Measurements from ENCODE around the gene ZNF831.

ZNF831 gene

DNA sequence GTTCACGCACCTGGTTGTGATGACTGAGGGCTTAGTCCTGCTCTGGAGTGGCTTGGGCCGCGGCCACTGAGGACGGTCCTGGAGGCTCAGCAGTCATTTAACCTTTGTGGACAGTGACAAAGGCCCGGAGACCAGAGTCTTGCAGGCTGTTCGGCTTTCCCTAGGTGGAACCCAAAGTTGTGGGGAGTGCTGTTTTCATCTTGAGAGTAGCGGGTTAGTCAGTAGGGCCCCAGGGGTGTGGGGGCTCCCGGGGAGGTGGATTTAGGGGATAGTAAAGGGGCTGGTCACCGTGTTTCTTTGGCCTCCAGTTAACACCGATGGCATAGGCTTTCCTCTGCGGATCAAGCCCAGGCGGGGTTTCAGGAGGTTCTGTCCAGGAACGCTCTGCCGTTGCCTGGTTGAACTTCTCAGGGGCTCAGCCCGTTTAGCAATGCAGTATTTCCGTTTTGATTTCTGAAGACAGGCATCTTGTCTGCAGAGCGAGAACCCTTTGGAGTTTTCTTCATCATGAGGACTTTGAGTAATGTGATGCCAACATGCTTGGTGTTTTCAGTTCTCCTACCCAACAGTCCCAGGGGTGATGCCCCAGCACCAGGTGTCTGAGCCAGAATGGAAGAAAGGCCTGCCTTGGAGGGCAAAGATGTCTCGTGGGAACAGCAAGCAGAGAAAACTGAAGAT lies 31.8 kb downstream of the ZNF831 start:
- no peak overlapping the region for H3K27ac ChIP-seq (ENCODE audit: low read length)
- no peaks in the 10 kb centered on the region for H3K9me3 ChIP-seq (ENCODE audit: control insufficient read depth in 2 of 2, low read length in 2 of 2)
- no peaks in the 10 kb centered on the region for H3K36me3 ChIP-seq (ENCODE audit: control insufficient read depth in 2 of 2, insufficient read depth in 2 of 2, low read length in 2 of 2)
- no peak overlapping the region for H3K9ac ChIP-seq (ENCODE audit: low read length in 2 of 2)
- no peaks in the 10 kb centered on the region for H3K4me1 ChIP-seq (ENCODE audit: control insufficient read depth, insufficient read depth, low read length)
- peaks cover 4 to 11% of the 10 kb centered on the region in 2 donors for H3K27me3 ChIP-seq (ENCODE audit: control insufficient read depth in 1 of 2, insufficient read depth in 2 of 2, low read length in 2 of 2)
- H3K4me3 ChIP-seq (ENCODE audit: low read length in 2 of 2), result no peak overlapping the region

DNA sequence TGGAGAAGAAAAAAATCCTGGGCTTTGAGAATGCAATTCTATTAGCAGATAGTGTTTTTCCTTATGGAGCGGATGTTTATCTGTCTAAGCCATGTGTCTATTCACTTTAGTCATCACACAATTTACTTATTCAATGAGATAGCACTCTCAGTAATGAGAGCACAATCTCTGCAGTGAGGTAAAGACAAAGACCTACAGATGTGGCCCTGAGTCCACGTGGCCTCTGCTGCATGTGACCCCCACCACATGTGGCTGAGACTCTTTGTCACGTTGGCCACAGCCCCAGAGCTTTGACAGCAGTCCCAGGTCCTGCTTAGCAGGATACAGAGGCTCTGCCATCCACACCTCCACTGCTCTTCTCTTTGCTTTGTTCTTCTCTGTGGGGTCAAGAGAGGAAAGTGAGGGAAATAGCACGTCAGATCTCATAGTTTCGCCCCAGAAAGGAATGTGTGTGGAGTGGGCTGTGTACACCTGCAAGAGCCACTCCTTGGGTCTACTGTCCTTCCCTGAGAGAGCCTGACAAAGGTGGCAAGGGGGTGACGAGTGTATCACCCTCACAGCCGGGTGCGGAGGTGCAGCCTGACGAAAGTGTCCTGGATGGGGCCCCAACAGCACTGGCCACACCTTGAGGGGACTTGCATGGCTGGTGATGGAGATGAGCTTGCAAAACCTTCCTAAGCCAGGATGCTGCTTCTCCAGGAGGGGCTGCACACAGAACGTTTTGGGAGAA lies 40.7 kb downstream of the ZNF831 start:
- Histone ChIP-seq H3K4me1 (ENCODE audit: control insufficient read depth, insufficient read depth, low read length) (no peaks in the 10 kb centered on the region), H3K36me3 (ENCODE audit: control insufficient read depth in 2 of 2, insufficient read depth in 2 of 2, low read length in 2 of 2) (no peaks in the 10 kb centered on the region), H3K9ac (ENCODE audit: low read length in 2 of 2) (no peak overlapping the region), H3K9me3 (ENCODE audit: control insufficient read depth in 2 of 2, low read length in 2 of 2) (no peaks in the 10 kb centered on the region), H3K27ac (ENCODE audit: low read length) (no peak overlapping the region), H3K27me3 (ENCODE audit: control insufficient read depth in 1 of 2, insufficient read depth in 2 of 2, low read length in 2 of 2) (peaks cover 5 to 12% of the 10 kb centered on the region in 2 donors), H3K4me3 (ENCODE audit: low read length in 2 of 2) (no peak overlapping the region)

DNA sequence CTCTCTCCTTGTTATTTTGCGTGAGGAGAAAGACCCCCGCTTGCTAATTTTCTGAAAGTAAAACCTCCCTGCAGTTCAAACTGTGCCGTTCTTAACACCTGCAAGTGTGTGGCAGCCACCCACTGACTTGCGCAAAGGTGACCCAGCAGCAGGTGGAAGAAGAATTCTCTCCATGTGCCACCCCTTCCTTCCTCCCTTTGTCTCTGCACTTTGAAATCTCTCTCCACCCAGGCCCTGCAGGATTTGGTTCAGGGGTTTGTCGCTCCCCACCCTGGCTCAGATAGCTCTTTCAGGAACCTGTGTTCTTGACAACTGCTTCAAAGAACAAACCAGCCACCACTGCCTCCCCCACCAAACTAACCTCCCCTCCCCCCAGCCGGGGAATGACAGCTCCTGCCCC lies 41.4 kb downstream of the ZNF831 start:
- Histone ChIP-seq H3K4me3 (ENCODE audit: low read length in 2 of 2) (no peak overlapping the region), H3K4me1 (ENCODE audit: control insufficient read depth, insufficient read depth, low read length) (no peaks in the 10 kb centered on the region), H3K27me3 (ENCODE audit: control insufficient read depth in 1 of 2, insufficient read depth in 2 of 2, low read length in 2 of 2) (peaks cover 5 to 12% of the 10 kb centered on the region in 2 donors), H3K9ac (ENCODE audit: low read length in 2 of 2) (no peak overlapping the region), H3K36me3 (ENCODE audit: control insufficient read depth in 2 of 2, insufficient read depth in 2 of 2, low read length in 2 of 2) (no peaks in the 10 kb centered on the region), H3K27ac (ENCODE audit: low read length) (no peak overlapping the region), H3K9me3 (ENCODE audit: control insufficient read depth in 2 of 2, low read length in 2 of 2) (no peaks in the 10 kb centered on the region)

DNA sequence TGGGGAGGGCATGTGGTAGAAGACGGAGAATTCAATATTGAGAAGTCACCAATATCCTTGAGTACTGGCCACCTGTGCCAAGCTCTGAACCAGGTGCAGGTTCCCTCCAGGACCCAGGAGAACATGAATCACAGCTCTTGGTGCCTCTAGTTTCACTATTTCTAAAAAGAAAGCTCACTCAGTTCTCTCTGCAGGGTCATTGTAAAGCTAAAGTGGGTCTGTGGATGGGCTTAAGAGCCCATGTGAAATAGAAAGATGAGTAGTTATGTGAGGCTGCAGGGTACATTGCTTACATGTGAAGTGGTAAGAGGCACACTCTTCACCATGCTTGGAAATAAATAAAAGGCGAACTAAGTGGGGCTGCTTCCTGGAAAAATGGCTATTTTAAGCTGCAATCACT lies 43.6 kb downstream of the ZNF831 start:
- Histone ChIP-seq H3K27ac (ENCODE audit: low read length) (no peak overlapping the region), H3K27me3 (ENCODE audit: control insufficient read depth in 1 of 2, insufficient read depth in 2 of 2, low read length in 2 of 2) (peaks cover 5 to 12% of the 10 kb centered on the region in 2 donors)

DNA sequence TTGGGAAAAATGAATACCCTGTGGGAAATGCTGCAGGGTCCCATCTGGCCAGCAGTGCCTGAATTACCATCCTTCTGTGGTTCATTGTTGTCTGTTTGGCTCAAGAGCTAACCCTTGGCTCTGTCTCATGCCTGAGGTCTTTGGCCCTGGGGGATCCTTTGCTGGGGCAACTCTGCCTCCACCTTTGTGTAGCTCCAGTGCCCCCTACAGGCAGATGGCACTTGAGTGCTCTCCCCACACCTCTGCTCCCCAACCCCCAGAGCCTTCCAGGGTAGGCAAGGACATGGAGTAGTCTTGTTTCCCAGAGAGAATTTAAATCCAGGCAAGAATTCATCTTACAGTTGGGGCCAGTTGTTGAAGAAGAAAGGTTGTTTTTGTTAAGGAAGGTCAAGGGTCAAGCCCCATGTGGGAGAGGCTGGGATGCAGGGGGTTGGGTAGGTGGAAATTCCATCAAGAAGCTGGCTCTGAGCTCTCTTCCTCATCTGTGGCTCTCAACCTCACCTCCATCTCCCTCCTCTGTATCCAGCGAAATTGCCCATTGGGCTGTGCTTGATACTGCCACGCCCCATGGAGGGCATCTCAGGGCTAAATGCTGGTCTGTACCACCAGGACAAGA lies 44.2 kb downstream of the ZNF831 start:
- peaks cover 5 to 12% of the 10 kb centered on the region in 2 donors for H3K27me3 ChIP-seq (ENCODE audit: control insufficient read depth in 1 of 2, insufficient read depth in 2 of 2, low read length in 2 of 2)
- no peak overlapping the region for H3K9ac ChIP-seq (ENCODE audit: low read length in 2 of 2)
- no peak overlapping the region for H3K27ac ChIP-seq (ENCODE audit: low read length)
- H3K9me3 ChIP-seq (ENCODE audit: control insufficient read depth in 2 of 2, low read length in 2 of 2), result no peaks in the 10 kb centered on the region
- H3K36me3 ChIP-seq (ENCODE audit: control insufficient read depth in 2 of 2, insufficient read depth in 2 of 2, low read length in 2 of 2), result no peaks in the 10 kb centered on the region
- H3K4me3 ChIP-seq (ENCODE audit: low read length in 2 of 2), result no peak overlapping the region
- H3K4me1 ChIP-seq (ENCODE audit: control insufficient read depth, insufficient read depth, low read length), result no peaks in the 10 kb centered on the region

More for the DNA sequence above, 43.6 kb downstream of the ZNF831 start:
- H3K9me3 ChIP-seq (ENCODE audit: control insufficient read depth in 2 of 2, low read length in 2 of 2), result no peaks in the 10 kb centered on the region
- no peaks in the 10 kb centered on the region for H3K36me3 ChIP-seq (ENCODE audit: control insufficient read depth in 2 of 2, insufficient read depth in 2 of 2, low read length in 2 of 2)
- H3K4me1 ChIP-seq (ENCODE audit: control insufficient read depth, insufficient read depth, low read length), result no peaks in the 10 kb centered on the region
- no peak overlapping the region for H3K9ac ChIP-seq (ENCODE audit: low read length in 2 of 2)
- H3K4me3 ChIP-seq (ENCODE audit: low read length in 2 of 2), result no peak overlapping the region

DNA sequence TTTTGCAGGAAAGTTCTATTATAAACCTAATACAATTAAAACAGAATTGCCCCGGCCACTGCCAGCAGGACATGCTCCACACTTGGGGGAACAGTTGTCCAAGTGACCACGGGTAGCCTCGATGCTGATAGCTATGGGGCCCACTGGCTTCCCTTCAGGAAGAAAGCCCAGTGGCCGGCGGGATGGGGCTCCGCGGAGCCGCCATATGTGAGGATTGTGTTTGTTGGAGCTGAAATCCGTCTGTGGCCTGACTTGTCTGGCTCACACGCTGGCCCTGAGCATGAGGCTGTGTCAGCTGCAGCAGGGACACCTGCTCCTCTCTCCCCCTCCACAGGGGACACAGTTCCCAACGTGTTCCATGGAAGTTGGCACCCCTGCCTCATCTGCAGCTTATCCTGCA lies 46.6 kb downstream of the ZNF831 start:
- Histone ChIP-seq H3K4me3 (ENCODE audit: low read length in 2 of 2) (no peak overlapping the region), H3K27ac (ENCODE audit: low read length) (no peak overlapping the region), H3K4me1 (ENCODE audit: control insufficient read depth, insufficient read depth, low read length) (no peaks in the 10 kb centered on the region), H3K9me3 (ENCODE audit: control insufficient read depth in 2 of 2, low read length in 2 of 2) (no peaks in the 10 kb centered on the region), H3K9ac (ENCODE audit: low read length in 2 of 2) (no peak overlapping the region), H3K27me3 (ENCODE audit: control insufficient read depth in 1 of 2, insufficient read depth in 2 of 2, low read length in 2 of 2) (peaks cover 5 to 7% of the 10 kb centered on the region in 2 donors), H3K36me3 (ENCODE audit: control insufficient read depth in 2 of 2, insufficient read depth in 2 of 2, low read length in 2 of 2) (no peaks in the 10 kb centered on the region)

DNA sequence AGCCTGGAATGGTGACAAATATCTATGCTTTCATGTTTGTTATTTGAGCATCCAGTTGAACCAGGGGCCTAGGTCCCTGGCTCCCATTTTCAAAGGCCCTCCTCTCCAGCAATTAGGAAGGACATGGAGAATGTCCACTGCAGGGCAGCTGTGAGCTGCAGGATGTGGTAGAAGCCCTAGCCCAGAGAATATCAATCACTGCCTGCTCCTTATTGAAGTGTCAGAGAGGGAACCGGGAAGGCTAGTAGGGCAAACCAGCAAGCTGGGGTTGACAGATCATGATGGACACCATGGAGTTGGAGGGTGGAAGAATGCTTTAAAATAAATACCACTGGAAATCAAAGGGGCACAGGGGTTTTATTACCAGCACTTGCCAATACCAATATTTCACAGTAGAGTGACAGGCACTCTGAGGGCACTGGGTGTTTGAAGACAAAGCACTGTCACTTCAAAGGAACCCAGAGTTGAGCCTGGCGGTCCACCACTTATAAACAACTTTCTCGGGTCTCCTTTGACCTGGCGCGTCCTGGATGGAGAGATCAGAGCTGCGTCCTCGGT lies 47.7 kb downstream of the ZNF831 start:
- Histone ChIP-seq H3K4me1 (ENCODE audit: control insufficient read depth, insufficient read depth, low read length) (no peaks in the 10 kb centered on the region), H3K9me3 (ENCODE audit: control insufficient read depth in 2 of 2, low read length in 2 of 2) (no peaks in the 10 kb centered on the region), H3K4me3 (ENCODE audit: low read length in 2 of 2) (no peak overlapping the region), H3K27ac (ENCODE audit: low read length) (no peak overlapping the region), H3K27me3 (ENCODE audit: control insufficient read depth in 1 of 2, insufficient read depth in 2 of 2, low read length in 2 of 2) (peaks cover 5 to 7% of the 10 kb centered on the region in 2 donors), H3K36me3 (ENCODE audit: control insufficient read depth in 2 of 2, insufficient read depth in 2 of 2, low read length in 2 of 2) (no peaks in the 10 kb centered on the region), H3K9ac (ENCODE audit: low read length in 2 of 2) (no peak overlapping the region)

DNA sequence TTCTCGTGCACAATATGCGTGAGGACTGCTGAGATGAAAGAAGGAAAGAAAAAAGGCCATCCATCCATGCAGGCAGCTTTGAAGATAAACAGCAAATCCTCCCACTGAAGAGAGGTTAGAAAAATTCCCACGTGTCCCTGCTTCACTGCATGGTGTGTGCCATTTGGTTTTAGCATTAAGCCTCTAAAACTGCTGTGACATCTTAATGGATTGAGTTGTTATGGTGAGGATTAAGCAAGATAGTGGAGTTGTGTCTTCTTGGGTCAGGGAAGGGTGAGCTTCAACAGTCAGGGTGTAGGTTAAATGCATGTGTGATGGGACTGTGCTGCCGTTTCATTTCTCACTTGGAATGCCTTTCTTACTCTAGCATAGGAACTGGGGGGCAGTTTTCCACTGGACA lies 50.5 kb downstream of the ZNF831 start:
- no peak overlapping the region for H3K9ac ChIP-seq (ENCODE audit: low read length in 2 of 2)
- no peaks in the 10 kb centered on the region for H3K4me1 ChIP-seq (ENCODE audit: control insufficient read depth, insufficient read depth, low read length)
- H3K9me3 ChIP-seq (ENCODE audit: control insufficient read depth in 2 of 2, low read length in 2 of 2), result no peaks in the 10 kb centered on the region
- H3K36me3 ChIP-seq (ENCODE audit: control insufficient read depth in 2 of 2, insufficient read depth in 2 of 2, low read length in 2 of 2), result no peaks in the 10 kb centered on the region
- no peak overlapping the region for H3K27ac ChIP-seq (ENCODE audit: low read length)
- H3K27me3 ChIP-seq (ENCODE audit: control insufficient read depth in 1 of 2, insufficient read depth in 2 of 2, low read length in 2 of 2), result peaks cover 0 to under 1% of the 10 kb centered on the region in 2 donors
- no peak overlapping the region for H3K4me3 ChIP-seq (ENCODE audit: low read length in 2 of 2)

DNA sequence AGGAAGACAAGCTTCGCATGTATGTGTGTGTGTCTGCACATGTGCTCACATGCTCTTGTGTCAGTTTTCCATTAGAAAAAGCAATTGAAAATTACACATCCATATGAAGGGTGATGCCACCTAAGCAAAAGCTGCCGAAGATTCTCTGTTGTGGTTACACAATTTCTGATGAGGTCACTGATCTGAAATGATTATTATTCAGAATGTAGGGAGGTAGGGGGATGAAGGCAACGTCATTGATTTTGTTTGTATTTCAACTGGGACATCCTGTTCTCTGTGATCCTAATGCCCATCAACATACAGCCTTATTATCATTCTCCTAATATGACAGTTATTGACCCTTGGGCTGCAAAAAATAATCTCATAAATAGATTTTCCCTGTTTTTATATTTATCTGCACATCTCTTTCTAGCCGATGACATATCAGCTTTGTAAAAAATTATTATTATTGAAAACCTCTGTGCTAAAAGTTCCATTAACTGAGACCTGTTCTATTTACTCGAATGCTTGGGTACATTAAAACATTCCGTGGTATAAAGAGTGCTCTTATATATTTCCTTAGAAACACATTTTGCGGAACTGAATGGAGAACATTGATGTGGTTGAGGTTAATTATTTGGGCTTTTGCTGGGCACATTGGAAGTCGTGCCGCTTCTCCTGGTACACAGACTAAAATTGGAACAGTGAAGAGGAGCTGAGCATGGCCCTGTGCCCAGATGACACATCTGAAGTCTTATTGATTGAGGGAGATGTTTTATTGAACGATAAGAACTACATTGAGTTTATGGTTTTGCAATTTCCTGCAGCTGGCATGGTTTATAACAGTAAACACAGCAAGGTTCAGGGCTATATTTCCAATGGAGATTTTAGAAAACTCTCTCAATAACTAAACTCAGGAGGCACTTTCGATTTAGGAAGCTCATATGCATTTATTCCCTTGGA lies 51.3 kb downstream of the ZNF831 start:
- Histone ChIP-seq H3K27me3 (ENCODE audit: control insufficient read depth in 1 of 2, insufficient read depth in 2 of 2, low read length in 2 of 2) (peaks cover 0 to 5% of the 10 kb centered on the region in 2 donors), H3K9me3 (ENCODE audit: control insufficient read depth in 2 of 2, low read length in 2 of 2) (no peaks in the 10 kb centered on the region), H3K4me1 (ENCODE audit: control insufficient read depth, insufficient read depth, low read length) (no peaks in the 10 kb centered on the region), H3K4me3 (ENCODE audit: low read length in 2 of 2) (no peak overlapping the region), H3K9ac (ENCODE audit: low read length in 2 of 2) (no peak overlapping the region), H3K36me3 (ENCODE audit: control insufficient read depth in 2 of 2, insufficient read depth in 2 of 2, low read length in 2 of 2) (no peaks in the 10 kb centered on the region), H3K27ac (ENCODE audit: low read length) (no peak overlapping the region)

DNA sequence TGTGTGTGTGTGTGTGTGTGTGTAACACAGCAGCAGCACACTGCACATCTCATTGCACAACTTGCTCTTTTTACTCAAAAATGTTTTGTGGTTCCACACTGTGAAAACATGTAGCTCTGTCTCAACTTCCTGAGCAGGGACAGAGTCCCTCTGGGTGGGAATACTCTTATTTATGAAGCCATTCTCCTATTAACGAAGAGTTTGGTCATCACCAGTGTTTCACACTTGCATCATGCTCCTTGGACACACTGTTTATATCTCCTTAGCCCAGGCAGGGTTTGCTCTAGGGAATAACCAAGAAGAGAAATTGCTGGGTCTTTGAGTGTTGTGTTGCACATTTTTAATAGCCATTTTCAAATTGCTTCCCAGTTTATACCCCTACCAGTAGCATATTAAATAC lies 53.6 kb downstream of the ZNF831 start:
- H3K4me3 ChIP-seq (ENCODE audit: low read length in 2 of 2), result no peak overlapping the region
- no peaks in the 10 kb centered on the region for H3K9me3 ChIP-seq (ENCODE audit: control insufficient read depth in 2 of 2, low read length in 2 of 2)
- no peak overlapping the region for H3K9ac ChIP-seq (ENCODE audit: low read length in 2 of 2)
- no peak overlapping the region for H3K27ac ChIP-seq (ENCODE audit: low read length)
- peaks cover 6% of the 10 kb centered on the region for H3K4me1 ChIP-seq (ENCODE audit: control insufficient read depth, insufficient read depth, low read length)
- no peaks in the 10 kb centered on the region for H3K36me3 ChIP-seq (ENCODE audit: control insufficient read depth in 2 of 2, insufficient read depth in 2 of 2, low read length in 2 of 2)
- H3K27me3 ChIP-seq (ENCODE audit: control insufficient read depth in 1 of 2, insufficient read depth in 2 of 2, low read length in 2 of 2), result peaks cover 5 to 11% of the 10 kb centered on the region in 2 donors
